Fibroblast of skin of back (primary cell): ENCODE measurements around the gene GPR37.

ENCODE experiments used
- DNase-seq: peaks from one replicate; pipeline ENCODE4 v3.0.0-alpha.2; 2013

The GPR37 gene

DNA sequence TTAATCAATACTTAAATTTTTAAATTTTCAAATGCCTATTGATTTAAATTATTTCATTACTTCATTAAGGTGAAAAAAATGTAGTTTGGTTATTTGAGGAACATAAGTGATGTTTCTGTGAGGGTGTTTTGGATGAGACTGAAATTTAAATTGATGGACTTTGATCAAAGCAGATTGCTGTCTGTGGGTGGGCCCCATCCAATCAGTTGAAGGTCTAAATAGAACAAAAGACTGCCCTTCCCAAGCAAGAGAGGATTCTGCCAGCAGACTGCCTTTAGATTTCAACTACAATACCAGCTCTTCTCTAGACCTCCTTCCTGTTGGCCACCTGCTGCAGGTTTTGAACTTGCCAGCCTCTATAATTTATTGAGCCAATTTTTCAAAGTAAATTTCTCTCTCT is 14.5 kb upstream of the GPR37 start:
- DNase-seq, result no peak

DNA sequence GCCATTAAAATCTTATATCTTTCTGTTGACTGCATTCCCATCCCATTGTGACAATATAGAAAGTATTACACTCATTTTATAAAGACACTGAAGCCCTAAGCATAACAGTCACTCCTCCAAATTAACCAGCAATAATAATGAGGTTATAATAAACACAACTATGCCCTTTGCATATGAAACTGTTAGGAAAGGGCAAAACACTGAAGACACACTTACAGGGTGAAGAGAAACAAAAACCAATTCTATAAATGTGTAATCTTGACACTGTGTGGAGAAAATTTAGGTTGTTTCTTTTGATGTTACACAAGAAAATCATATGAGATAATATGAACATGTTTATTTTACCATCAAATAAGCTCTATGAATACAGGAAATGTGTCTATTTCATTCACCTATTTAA is 14.0 kb upstream of the GPR37 start:
- DNase-seq, result no peak

GRCh38 chr7:124779194-124779593 is 13.6 kb upstream of the GPR37 start:
- DNase-seq, result no peak

GRCh38 chr7:124777268-124777667 is 11.7 kb upstream of the GPR37 start:
- DNase-seq, result no peak

GRCh38 chr7:124776153-124776552 is 10.6 kb upstream of the GPR37 start:
- no peak for DNase-seq

GRCh38 chr7:124775422-124775821 is 9.8 kb upstream of the GPR37 start:
- DNase-seq, result no peak

DNA sequence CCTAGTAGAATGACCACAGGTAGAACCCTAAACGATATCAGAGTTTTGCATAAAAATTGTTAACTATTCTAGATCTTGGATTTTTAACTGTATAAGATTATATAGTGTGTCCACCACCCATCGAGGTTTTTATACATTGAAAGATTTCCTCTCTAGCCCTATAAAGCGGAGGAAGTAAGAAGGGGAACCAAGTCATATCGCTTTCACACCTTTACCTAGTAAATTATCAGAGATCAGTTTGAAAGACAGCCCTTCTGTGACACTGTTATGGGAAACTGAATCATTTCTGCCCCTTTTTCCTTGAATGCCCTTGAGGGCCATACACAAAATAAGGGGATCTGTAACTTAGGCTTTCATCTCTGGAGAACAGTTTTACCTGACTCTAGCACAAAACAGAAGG is 8.3 kb upstream of the GPR37 start:
- DNase-seq, result no peak

DNA sequence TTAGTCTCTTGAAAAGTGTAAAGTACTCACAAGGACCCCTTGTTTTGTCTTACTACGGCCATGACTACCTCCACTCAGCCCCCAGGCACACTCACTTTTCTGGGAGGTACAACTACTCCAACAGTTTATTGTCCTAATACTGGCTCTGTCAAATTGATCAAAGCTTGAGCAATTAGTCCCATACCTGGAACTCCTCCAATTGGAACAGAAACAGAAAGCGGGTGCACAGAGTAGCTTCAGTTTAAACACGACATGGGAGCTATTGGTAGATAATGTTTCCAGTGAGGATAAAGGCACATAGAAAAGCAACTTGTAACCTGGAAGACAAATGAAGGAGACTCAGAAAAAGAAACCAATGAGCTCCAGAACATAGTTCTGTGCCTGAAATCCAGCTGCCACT is 7.7 kb upstream of the GPR37 start:
- DNase-seq, result no peak

GRCh38 chr7:124769136-124769535 is 3.5 kb upstream of the GPR37 start:
- no peak for DNase-seq

- no peak for DNase-seq
These were observed 2.9 kb upstream of the GPR37 start for GRCh38 chr7:124768525-124768924.

- DNase-seq, result no peak
These were observed 668 bp downstream of the GPR37 start for GRCh38 chr7:124764847-124765400.

GRCh38 chr7:124764051-124764846 is 1.3 kb downstream of the GPR37 start:
- DNase-seq, result no peak

DNA sequence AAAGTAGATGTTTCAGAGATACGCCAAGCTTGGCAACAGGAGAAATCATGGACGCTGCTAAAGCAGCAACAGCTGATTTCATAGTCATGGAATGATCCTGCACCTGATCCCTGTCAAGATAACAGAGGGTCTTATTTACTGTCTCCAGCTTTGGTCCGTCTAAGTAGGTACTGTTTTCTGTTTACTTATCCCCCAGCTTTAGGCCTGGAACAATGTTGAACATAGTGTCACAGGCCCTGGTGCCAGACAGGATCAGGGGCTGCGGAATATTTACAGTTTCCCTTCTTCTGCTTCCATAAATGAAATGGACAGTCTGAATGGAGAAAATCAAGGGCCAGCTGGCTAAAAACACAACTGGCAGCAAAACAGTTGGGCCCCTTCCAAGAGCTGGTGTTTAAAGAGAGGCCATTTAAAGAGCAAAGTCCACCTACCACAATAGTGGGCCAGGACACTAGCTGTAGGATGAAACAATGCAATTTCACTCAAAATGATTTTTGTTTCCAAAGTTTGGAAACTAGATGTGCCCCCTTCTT is 2.9 kb downstream of the GPR37 start:
- DNase-seq, result no peak

- DNase-seq, result no peak
These were observed 4.4 kb downstream of the GPR37 start for GRCh38 chr7:124761164-124761715.

- no peak for DNase-seq
These were observed 7.3 kb downstream of the GPR37 start for GRCh38 chr7:124758327-124758726.

DNA sequence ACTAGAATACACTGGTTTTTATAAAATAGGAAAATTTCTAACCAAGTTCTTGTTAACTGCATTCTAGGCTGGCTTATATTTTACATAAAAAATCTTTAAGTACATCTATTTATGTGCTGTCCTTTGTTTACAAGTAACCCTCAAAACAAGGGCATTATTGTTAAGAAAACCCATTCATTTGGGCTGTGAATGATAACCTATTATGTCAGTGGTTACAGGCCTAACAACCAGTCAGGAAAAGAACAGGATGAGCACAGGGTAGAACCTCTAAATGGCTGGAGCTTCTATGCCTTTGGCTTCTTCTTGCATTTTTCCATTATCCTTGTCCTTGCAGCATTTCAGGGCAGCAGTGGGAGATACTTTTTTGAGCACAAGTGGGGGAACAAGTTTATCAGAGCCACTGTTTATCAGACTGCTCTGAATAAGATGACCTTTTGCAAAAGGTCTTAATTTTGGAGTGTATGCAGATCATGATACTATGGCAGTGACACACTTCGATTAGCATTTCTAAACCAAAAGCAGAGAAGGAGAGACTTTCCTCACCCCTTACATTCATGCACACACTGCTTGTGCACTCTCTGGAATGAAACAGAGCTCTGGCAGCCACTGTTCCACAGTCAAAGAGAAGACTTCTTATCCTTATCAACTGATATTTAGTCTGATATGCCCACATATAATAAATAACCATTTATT is 10.9 kb downstream of the GPR37 start:
- DNase-seq, result no peak

DNA sequence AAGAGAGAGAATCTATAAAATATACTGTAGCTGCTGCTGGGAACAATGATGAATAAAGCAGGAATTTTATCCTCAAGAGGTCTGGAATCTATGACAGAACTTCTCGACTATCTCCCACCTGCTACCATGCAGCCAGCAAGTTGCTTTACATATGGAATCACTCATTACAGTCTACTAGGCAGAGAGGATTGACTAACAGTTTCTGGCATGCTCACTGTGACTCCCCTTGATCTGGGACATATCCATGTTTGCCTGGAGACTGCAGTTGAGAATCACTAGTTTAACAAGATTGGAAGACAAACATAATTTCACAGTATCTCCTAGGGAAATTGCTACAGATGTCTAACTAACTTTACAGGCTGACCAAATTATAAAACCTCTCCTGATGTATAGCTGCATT is 13.3 kb downstream of the GPR37 start:
- DNase-seq, result peak; percentile 3

DNA sequence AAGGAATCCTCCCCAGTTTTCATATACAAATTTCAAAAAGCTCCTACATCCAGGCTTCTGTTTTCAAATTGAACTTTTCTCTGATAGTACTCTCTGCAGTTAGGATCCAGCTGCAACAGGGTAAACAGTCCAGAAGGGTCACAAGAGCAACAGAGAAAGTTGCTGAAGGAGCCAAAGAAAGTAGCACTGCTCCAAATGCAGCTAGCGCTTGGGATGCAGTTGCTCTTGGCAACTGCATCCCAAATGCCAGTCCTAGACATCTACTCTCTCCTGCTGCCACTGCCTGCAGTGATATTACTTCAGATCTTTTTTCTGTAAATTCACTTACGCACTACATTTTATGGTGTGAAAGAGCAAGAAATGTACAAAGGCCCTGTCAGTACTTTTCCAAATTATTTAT is 14.6 kb downstream of the GPR37 start:
- DNase-seq, result no peak

- no peak for DNase-seq
These were observed 18.5 kb downstream of the GPR37 start for GRCh38 chr7:124747072-124747471.

DNA sequence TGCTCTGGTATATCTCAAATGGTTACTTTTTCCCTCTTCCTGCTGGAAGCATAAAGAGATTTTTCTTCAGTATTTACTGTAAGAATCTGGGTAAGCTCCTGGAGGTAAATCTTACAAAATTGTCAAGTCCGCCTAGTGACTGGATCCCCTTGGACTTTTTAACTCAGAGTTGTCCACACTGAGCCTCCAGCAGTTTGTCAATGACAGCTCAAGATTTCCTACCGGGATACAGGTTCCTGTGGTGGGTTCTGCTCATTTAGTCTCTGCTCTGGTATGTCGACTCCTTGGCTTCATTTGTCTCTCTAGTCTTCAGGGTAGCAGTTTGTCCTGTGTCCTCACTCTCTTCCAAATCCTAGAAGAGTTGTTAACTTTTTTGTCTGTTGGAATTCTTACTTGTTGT is 27.0 kb downstream of the GPR37 start:
- no peak for DNase-seq

GRCh38 chr7:124737760-124738300 is 27.8 kb downstream of the GPR37 start:
- no peak for DNase-seq

DNA sequence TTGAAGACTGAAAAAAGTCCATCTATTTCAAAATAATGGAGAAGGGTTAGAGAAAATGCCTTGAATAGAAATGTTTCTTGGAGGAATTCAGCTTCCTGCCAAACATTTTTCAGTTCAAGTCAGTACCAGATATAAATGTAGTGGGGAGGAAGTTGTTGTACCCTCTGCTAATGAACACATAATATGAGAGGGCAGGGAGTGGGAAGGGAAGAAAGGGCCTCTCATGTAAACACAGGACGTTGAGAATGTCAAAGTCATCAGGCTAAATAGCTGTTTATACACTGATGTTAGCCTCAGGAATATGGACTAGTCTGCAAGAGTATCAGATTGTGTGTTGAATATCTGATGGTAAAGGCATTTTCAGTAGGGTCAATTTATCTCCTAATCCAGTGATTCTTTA is 37.0 kb downstream of the GPR37 start:
- DNase-seq, result no peak

- DNase-seq, result no peak
These were observed 40.9 kb downstream of the GPR37 start for GRCh38 chr7:124724507-124725192.
